A673 (cell line): Measurements from ENCODE around the gene SCARB1.

Experiments used
- EZH2 ChIP-seq: fragments of 200-600 bp; sonication (generic); IDR thresholded peaks from 2 replicates; pipeline ENCODE4 v1.6.1; 2017; ENCODE audit warnings: borderline replicate concordance, low read depth, mild to moderate bottlenecking, mixed read lengths, antibody characterized with exemption, low read length; ENCODE audit not compliant: poor library complexity, severe bottlenecking
- TF ChIP-seq, protein P1 (sequence below): fragments of 300-800, 200-600 bp; sonication (generic); conservative IDR thresholded peaks from 2 replicates; pipeline ENCODE4 v1.5.1; 2017; ENCODE audit warnings: low read depth, mild to moderate bottlenecking, antibody characterized with exemption, low read length, moderate library complexity, mixed read lengths

DNA sequence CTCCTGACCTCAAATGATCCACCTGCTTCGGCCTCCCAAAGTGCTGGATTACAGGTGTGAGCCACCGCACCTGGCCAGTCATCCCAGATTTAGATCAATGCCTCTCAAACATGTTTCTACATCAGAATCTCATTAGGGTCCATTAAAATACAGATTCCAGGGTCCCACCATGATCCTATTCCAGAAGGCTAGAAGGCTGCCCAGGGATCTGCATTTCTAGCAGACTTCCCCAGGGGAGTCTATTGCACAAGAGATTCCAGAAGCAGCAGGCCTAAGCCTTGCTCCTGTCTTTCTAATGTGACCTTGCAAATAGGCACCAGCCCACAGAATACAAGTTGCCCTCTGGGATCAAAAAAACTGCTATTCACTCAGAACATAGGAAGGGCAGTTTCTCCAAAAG is 81.5 kb downstream of the SCARB1 start:
- TF ChIP-seq, protein P1, sequence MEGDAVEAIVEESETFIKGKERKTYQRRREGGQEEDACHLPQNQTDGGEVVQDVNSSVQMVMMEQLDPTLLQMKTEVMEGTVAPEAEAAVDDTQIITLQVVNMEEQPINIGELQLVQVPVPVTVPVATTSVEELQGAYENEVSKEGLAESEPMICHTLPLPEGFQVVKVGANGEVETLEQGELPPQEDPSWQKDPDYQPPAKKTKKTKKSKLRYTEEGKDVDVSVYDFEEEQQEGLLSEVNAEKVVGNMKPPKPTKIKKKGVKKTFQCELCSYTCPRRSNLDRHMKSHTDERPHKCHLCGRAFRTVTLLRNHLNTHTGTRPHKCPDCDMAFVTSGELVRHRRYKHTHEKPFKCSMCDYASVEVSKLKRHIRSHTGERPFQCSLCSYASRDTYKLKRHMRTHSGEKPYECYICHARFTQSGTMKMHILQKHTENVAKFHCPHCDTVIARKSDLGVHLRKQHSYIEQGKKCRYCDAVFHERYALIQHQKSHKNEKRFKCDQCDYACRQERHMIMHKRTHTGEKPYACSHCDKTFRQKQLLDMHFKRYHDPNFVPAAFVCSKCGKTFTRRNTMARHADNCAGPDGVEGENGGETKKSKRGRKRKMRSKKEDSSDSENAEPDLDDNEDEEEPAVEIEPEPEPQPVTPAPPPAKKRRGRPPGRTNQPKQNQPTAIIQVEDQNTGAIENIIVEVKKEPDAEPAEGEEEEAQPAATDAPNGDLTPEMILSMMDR = no peak
- TF ChIP-seq EZH2 = no peak
